Mucosa of rectum (tissue), 2 donors: ENCODE data around the gene PSMD11.

Experiments
- H3K27ac ChIP-seq, 2 donors: one replicate each; pipeline ENCODE4 v1.7.0; 2013; ENCODE audit warnings: inconsistent platforms in 2 of 2, low read depth in 2 of 2, low read length in 2 of 2
- H3K27me3 ChIP-seq, 2 donors: one replicate each; pipeline ENCODE4 v1.7.0; 2013; ENCODE audit warnings: low read length in 2 of 2; ENCODE audit not compliant: control insufficient read depth in 2 of 2, insufficient read depth in 2 of 2
- H3K36me3 ChIP-seq, 2 donors: one replicate each; pipeline ENCODE4 v1.7.0; 2013; ENCODE audit warnings: low read length in 2 of 2; ENCODE audit not compliant: control insufficient read depth in 2 of 2, insufficient read depth in 2 of 2
- H3K4me1 ChIP-seq, 2 donors: one replicate each; pipeline ENCODE4 v1.7.0; 2013; ENCODE audit warnings: low read length in 2 of 2, mild to moderate bottlenecking in 1 of 2; ENCODE audit not compliant: control insufficient read depth in 2 of 2, insufficient read depth in 2 of 2
- H3K4me3 ChIP-seq, 2 donors: one replicate each; pipeline ENCODE4 v1.7.0; 2013; ENCODE audit warnings: low read length in 2 of 2
- H3K9ac ChIP-seq, 2 donors: one replicate each; pipeline ENCODE4 v1.7.0; 2013; ENCODE audit warnings: low read length in 2 of 2, low read depth in 1 of 2, mild to moderate bottlenecking in 1 of 2
- H3K9me3 ChIP-seq, 2 donors: one replicate each; pipeline ENCODE4 v1.7.0; 2013; ENCODE audit warnings: low read length in 2 of 2; ENCODE audit not compliant: control insufficient read depth in 2 of 2
- donor health status: healthy.
- donor health status: Normal muscosa, but diverticular disease.

PSMD11 gene

DNA sequence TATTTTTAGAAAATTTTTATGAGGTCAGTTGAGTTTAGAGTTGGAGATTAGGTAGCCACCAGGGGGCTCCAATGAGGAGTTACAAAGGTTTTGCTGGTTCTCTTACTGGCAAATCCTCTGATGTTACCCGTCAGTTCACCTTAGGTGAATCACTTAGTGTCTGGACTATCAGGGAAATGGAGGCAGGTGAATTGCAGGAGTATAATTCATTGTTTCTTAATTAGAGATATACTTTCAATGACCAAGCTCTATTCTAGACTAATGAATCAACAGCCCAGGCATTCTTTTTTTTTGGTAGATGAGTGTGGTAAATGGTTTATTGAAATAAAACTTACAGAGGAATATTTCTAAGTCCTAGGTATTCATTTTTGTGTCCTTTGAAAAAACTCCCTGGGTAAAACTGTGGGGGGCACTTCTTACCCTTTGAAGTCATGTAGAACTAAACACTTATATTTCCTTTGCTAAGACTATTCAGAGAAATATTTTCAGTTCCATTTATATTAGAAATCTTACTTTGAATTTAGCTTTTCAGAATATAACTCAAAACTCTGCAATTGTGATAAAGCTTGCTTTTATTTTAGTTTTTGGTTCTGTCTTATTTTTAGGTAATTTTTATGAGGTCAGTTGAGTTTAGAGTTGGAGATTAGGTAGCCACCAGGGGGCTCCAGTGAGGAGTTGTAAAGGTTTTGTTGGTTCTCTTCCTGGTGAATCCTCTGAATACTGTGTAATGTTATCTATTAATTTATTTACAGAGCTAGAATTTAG, 17.7 kb downstream of the PSMD11 start:
- Histone ChIP-seq H3K4me3 (no peak overlapping the region), H3K36me3 (peaks cover 43 to 63% of the 10 kb centered on the region in 2 donors), H3K9ac (no peak overlapping the region), H3K9me3 (no peaks in the 10 kb centered on the region), H3K27me3 (no peaks in the 10 kb centered on the region), H3K27ac (no peak overlapping the region), H3K4me1 (no peaks in the 10 kb centered on the region)

DNA sequence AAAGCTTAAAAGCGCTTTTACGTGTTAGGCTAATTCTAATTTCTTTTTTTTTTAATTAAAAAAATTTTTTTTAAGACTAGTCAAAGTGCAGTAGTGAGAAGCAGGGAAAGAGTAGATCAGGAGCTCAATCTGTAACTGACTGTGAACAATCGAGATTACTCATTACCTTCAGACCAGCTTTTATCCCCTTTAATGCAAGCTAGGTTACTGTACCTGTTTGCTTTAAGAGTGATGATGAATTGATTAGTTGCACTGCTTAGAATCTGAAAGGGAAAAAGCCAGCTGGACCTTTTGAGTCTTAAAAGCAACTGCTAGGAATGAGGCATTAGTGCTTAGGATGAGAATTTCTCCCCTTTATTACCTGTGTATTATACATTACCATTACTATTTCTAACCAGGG, 19.0 kb downstream of the PSMD11 start:
- Histone ChIP-seq H3K27ac (no peak overlapping the region), H3K4me3 (no peak overlapping the region), H3K9ac (no peak overlapping the region), H3K27me3 (no peaks in the 10 kb centered on the region), H3K4me1 (no peaks in the 10 kb centered on the region), H3K36me3 (peaks cover 50 to 61% of the 10 kb centered on the region in 2 donors), H3K9me3 (no peaks in the 10 kb centered on the region)

DNA sequence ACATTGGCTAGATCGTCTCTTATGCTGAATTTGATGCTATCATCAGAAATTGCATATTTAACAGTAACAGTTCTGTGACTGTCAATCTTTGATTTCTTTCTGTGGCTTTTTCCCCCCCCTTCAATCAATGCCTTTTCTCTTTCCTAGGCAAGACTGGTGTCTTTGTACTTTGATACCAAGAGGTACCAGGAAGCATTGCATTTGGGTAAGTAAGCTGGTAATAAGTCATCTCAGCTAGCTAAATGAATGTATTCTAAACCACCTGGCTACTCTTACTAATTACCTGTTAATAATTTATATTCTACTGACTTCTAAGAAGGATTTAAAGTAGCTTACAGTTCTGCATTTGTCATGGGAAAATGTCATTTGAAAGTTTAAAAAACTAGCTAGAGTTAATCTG, 20.1 kb downstream of the PSMD11 start:
- H3K36me3 ChIP-seq: peaks cover 51 to 63% of the 10 kb centered on the region in 2 donors

GRCh38 chr17:32467949-32468348, 23.6 kb downstream of the PSMD11 start:
- H3K9ac ChIP-seq: no peak overlapping the region
- no peak overlapping the region for H3K4me3 ChIP-seq
- H3K9me3 ChIP-seq: no peaks in the 10 kb centered on the region
- no peaks in the 10 kb centered on the region for H3K4me1 ChIP-seq
- H3K27me3 ChIP-seq: no peaks in the 10 kb centered on the region
- peaks cover 63 to 77% of the 10 kb centered on the region in 2 donors for H3K36me3 ChIP-seq
- H3K27ac ChIP-seq: no peak overlapping the region

More for the DNA sequence above, 20.1 kb downstream of the PSMD11 start:
- Histone ChIP-seq H3K4me3 (no peak overlapping the region), H3K4me1 (no peaks in the 10 kb centered on the region), H3K27me3 (no peaks in the 10 kb centered on the region), H3K9me3 (no peaks in the 10 kb centered on the region), H3K27ac (no peak overlapping the region), H3K9ac (no peak overlapping the region)

- Histone ChIP-seq H3K36me3 (peaks cover 67 to 77% of the 10 kb centered on the region in 2 donors), H3K27ac (no peak overlapping the region), H3K4me1 (no peaks in the 10 kb centered on the region), H3K9me3 (no peaks in the 10 kb centered on the region), H3K9ac (no peak overlapping the region), H3K27me3 (no peaks in the 10 kb centered on the region), H3K4me3 (no peak overlapping the region)
Observed at GRCh38 chr17:32470405-32471167, 26.3 kb downstream of the PSMD11 start.

DNA sequence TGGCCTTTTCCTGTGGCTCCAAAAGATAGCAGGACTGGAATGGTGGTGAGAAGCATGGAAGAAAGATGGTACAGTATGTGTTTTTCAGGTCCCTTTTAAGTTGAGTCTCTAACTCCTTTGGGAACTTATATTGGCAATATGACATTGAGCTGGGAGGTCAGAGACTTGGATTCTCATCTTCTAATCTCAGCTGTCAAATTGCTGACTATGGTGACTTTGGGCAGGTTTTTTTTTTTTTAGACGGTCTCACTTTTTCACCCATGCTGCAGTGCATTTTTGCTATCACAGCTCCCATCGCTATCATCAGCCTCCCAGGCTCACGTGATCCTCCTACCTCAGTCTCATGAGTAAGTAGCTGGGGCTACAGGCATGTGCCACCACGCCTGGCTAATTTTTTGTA, 27.3 kb downstream of the PSMD11 start:
- no peak overlapping the region for H3K9ac ChIP-seq
- no peaks in the 10 kb centered on the region for H3K9me3 ChIP-seq
- H3K27me3 ChIP-seq: no peaks in the 10 kb centered on the region
- peaks cover 73 to 80% of the 10 kb centered on the region in 2 donors for H3K36me3 ChIP-seq
- no peak overlapping the region for H3K4me3 ChIP-seq
- no peak overlapping the region for H3K27ac ChIP-seq
- no peaks in the 10 kb centered on the region for H3K4me1 ChIP-seq

DNA sequence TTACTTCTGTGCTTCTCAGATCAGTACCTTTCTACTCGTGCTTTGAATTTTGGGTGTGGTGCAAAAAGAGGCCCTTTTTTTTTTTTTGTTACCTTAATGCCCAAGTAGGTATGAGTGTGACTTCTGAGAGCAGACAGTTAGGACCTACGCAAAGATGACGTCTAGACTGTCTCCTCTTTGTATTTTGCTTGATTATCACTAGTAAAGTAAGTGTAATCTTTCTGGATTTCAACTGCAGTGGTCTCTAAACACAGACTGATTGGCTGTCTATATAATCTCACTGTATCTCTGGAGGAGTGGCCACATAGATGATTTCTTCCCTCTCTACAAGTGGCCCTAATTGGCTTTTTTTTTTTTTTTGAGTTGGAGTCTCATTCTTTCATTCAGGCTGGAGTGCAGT, 30.9 kb downstream of the PSMD11 start:
- Histone ChIP-seq H3K27ac (no peak overlapping the region), H3K27me3 (no peaks in the 10 kb centered on the region), H3K9me3 (no peaks in the 10 kb centered on the region), H3K36me3 (peaks cover 77 to 88% of the 10 kb centered on the region in 2 donors), H3K4me1 (no peaks in the 10 kb centered on the region), H3K4me3 (no peak overlapping the region), H3K9ac (no peak overlapping the region)

DNA sequence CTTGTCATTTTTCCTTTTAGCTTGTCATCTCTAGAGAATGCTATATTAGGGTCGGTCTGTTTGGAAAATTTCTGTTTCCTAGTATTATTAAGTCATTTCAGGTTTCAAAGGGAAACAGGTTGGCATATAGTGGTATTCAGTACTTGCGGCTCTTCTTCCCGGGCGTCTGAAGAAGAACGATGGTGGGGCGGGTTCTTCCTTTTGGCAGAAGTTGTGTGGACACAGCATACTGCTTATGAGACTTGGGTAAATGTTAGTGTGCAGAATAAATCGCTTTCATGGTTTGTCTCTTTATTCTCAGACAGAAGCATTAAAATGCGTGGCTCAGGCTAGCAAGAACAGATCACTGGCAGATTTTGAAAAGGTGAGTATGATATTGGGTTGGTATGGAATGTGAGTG, 32.9 kb downstream of the PSMD11 start:
- H3K9ac ChIP-seq: no peak overlapping the region
- H3K27ac ChIP-seq: no peak overlapping the region
- no peaks in the 10 kb centered on the region for H3K27me3 ChIP-seq
- no peaks in the 10 kb centered on the region for H3K4me1 ChIP-seq
- no peak overlapping the region for H3K4me3 ChIP-seq
- H3K9me3 ChIP-seq: no peaks in the 10 kb centered on the region
- H3K36me3 ChIP-seq: peaks cover 68 to 84% of the 10 kb centered on the region in 2 donors

- no peak overlapping the region for H3K9ac ChIP-seq
- no peaks in the 10 kb centered on the region for H3K27me3 ChIP-seq
- peaks cover 65 to 80% of the 10 kb centered on the region in 2 donors for H3K36me3 ChIP-seq
- no peak overlapping the region for H3K27ac ChIP-seq
- no peaks in the 10 kb centered on the region for H3K9me3 ChIP-seq
- no peaks in the 10 kb centered on the region for H3K4me1 ChIP-seq
- no peak overlapping the region for H3K4me3 ChIP-seq
Observed at GRCh38 chr17:32479074-32479617, 34.8 kb downstream of the PSMD11 start.

GRCh38 chr17:32481193-32481592, 36.9 kb downstream of the PSMD11 start:
- H3K9ac ChIP-seq: no peak overlapping the region
- H3K27me3 ChIP-seq: no peaks in the 10 kb centered on the region
- H3K4me3 ChIP-seq: no peak overlapping the region
- H3K27ac ChIP-seq: no peak overlapping the region
- peaks cover 45 to 59% of the 10 kb centered on the region in 2 donors for H3K36me3 ChIP-seq
- peaks cover 0 to 4% of the 10 kb centered on the region in 2 donors for H3K4me1 ChIP-seq
- H3K9me3 ChIP-seq: no peaks in the 10 kb centered on the region
